GM21447 (cell line): ENCODE results near the gene CLSTN2.

Experiments
- ATAC-seq: cut with Tn5 transposase; IDR thresholded peaks from one replicate; pipeline ENCODE4 v1.9.1; 2021; ENCODE audit not compliant: unreplicated experiment

The CLSTN2 gene

GRCh38 chr3:140268610-140269009, 333.6 kb downstream of the CLSTN2 start:
- no peak for ATAC-seq

DNA sequence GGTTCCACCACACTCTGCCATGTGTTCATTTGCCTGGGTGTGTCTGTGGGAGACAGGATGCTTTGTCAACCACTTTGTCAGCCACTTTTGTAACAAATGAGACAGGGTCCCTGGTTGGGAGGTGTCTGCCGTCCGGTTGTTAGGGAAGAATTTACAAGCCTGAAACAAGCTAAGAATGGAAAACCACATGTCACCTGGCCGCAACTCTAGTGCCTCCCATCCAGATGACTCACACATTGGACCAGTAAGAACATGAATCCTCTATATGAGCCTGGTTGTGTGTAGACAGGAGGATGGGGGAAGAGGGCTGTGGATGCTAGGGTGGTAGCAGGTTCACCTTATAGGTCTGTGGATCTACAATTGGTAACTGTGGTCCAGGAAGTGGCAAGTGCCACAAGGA, 335.3 kb downstream of the CLSTN2 start:
- ATAC-seq = no peak

DNA sequence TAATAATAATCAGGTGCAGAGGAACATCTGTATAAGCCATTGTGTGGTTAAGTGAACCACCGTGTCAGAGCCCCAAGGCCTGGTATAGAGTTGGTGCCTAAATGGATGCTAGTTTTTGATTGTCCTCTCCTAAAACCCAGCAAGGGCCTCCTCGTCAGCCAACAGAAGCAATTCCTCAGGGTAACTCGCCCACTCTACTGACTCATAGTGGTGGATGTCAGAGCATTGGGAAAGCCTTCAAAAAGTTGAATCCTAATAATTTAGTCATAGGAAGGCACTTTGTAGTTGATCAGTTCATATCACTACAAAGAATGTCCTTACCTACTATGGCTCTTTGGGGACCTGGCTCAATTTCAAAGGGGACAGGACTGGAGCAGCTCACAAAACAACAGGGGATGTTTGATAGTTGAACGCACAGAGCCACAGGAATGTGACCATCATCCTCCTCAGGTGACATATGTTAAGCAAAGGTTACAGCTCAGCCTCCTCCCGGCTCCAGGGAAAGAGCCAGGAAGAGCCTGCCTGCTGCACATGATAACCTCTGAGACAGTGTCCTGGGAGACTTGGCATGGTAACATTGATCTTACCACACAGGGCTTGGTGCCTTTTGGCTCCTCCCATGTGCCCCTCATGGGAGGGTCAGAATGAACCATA, 338.7 kb downstream of the CLSTN2 start:
- no peak for ATAC-seq

DNA sequence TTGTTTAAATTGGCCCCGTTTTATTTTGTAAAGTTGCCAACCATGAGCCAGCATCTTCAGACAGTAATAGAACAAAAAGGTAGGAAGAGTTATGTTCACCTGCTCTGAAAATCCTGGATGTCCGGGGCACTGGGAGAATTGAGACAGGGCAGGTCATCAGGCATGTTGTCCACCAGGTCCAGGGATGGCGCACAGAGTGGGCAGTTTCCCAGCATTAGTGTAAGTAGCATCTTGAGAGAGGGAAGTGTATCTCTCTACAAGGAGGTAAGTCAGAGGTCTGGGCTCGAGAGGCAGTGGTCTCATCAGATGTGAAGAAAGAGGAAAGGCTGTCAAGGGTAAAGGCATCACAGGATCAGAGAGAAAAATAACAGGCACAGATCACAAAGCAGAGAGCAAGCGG, 339.4 kb downstream of the CLSTN2 start:
- ATAC-seq = no peak

DNA sequence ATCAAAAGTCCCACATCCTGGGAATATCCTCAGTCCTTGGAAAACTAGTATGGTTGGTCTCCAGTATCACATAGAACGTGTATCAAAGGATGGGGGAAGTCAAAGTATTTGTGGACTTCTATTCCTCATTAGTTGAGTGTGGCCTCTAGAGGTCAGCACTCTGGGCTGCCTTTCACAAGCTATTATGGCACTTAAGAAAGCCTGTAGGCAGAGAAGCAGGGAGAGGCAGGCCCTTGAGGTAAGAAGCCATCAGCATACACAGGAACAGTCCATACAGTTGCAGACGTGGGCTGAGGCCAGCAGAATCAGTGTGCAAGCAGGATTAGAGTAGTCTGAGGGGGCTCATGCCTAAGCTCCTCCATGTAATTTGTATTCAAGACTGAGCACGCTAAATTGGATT, 341.7 kb downstream of the CLSTN2 start:
- ATAC-seq = no peak

DNA sequence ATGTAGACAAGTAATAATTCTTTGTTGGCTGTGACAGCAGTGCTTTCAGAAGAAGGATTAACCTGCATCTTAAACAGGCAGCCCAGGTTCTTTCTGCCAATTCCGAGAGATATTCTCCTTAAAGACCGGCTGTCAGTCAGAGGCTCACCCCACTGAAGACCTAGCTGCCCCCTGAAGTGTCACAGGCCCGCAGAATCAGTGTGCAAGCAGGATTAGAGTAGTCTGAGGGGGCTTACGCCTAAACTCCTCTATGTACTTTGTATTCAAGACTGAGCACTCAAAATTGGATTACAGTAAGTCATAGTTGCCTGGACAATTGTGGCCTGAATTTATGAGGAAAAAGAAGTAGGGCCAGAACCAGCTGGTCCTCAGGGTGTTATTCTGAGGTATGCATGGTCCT, 342.9 kb downstream of the CLSTN2 start:
- no peak for ATAC-seq

DNA sequence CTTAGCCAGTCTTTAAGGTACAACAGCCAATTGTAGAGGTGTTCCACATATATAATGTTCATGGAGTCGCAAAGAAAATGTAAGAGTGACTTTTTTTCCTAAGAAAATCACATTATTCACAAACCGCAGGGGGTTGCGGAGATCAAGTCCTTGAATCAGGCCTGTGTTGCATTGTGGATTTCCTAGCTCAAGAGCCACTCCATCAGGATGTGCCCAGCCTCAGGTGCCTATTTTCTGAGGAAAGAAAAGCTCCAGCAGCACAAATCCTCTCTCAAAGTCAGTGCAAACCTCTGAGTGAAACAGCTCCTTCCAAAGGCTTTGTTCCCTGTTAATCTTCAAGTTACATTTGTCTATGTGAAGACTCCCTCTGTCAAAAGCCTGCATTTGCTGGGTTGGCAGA, 349.4 kb downstream of the CLSTN2 start:
- ATAC-seq = no peak

- no peak for ATAC-seq
Observed at GRCh38 chr3:140285380-140285779, 350.4 kb downstream of the CLSTN2 start.

DNA sequence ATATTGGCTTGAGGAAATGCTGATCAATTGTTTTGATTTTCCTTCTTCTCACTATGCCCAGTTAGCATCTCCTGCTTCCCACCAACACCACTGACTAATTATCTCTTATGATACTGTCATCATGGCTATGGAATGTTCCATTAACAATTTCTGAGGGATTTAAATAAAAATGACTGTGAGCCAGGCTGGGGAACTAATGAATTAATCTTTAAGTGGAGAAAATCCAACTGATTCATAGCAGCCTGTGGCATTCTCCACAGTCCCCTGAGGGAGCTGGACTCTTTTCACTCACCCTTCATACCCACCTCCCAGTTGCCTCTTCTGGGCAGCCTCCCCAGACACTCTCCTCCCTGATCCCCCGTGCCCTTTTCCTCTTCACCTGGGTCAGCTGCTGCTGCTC, 353.6 kb downstream of the CLSTN2 start:
- ATAC-seq = no peak

DNA sequence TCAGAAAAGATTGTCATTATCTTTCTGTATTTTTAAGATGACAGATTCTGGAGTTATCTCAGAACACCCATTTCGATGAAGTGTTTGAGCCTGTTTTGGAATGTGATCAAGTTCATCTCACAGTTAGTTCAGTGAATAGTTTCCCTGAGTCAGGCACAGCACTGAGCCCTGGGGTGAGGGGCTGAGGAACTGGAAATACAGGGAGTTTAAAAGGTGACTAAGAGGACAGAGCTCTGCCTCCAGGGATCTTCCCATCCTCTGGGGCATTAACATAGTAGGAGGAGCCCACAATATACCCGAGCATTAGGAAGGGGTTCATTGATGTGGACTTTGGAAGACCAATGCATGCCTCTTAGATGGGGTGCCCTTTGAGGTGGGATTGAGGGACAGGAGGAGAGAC, 355.1 kb downstream of the CLSTN2 start:
- ATAC-seq = no peak

GRCh38 chr3:140292170-140292569, 357.2 kb downstream of the CLSTN2 start:
- ATAC-seq = no peak

DNA sequence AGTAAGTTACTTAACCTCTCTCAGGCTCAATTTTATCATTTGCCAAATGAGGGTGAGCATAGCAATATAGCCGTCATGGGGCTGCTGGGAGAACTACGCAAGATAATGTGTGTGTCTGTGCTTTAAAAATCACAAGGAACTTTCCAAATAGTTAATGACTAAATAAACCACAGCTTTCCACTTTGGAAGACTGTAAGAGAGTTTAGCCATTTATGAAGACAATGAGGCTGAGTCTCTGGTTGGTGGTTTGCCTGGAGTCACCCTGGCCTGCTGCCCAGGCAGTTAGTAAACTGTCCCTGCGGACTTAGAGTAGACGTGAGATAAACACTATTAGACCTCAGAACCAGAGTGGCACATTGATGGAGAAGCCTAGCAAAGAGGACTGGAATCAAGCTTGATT, 357.7 kb downstream of the CLSTN2 start:
- ATAC-seq = no peak

DNA sequence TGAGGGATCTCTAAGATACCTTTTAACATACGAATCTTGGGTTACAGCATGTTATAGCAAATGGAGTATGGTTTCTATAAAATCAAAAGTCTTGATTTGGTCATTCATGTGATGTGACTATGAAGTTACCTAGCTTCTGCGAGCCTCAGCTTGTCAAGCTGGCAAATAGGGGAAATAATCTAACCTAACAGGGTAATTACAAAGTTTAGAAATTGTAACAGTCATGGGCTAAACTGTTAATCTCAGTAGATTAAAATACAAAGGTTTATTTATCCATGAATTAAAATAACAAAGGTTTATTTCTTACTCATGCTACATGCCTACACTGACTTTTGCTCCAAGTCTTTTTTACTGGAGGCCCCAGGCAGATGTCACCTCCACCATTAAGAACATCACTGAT, 359.1 kb downstream of the CLSTN2 start:
- no peak for ATAC-seq

- no peak for ATAC-seq
Observed at GRCh38 chr3:140296796-140297352, 361.9 kb downstream of the CLSTN2 start.

DNA sequence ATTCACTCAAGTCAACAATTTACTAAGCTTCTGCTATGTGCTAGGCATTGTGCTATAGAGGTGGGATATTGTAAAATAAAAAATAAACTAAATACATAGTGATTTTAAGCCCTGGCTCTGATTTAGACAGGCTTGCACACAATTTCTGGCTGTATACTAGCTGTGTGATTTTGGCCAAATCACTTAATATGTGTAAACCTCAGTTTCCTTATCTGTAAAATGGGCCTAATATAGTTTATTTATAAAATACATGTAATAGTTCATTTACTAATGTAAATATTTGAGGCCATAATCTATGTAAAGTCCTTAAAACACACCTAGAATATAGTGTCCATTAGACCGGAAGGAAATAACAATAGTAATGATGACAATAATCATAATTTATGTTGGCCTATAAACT, 363.1 kb downstream of the CLSTN2 start:
- no peak for ATAC-seq

DNA sequence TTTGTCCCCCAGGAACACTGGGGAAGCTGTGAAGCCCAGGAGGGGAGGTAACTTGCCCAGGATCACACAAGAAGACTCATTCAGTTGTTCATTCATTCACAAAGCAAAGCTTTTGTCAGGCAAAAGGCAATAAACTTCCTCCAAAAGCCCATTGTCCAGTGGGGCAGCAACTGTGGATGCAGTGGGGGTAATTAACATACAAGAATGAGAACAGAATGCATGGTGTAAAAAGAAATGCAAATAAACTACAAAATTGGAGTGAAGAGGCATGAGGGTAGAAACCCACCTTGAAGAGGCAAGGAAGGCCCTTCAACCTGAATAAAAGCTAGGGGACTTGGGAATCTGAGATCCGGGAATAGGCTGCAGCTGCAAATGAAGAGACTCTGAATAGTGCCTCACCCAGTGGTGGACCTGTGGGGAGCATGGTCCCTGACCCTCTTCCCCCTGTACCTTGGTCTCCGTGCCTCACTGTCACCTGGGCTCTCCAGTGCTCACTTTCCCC, 363.6 kb downstream of the CLSTN2 start:
- ATAC-seq = no peak

GRCh38 chr3:140303875-140304274, 368.9 kb downstream of the CLSTN2 start:
- no peak for ATAC-seq

DNA sequence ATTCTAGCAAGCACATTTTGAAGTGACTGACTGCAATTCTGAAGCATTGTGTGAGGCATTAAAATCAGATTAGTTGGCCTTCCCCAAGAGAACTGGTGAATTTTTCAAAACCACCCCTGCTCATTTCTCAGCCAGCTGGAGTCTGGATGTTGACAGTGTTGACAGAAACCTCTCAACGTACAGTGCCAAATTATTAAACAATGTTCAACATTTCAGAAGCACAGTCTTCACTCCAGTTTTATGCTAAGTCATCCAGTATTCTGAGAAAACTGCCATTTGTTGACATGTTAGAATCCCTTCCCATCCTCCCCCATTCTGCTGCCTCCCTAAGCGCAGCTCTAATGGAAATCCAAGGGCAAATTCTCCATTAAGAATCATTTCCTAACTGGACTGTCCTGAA, 373.6 kb downstream of the CLSTN2 start:
- no peak for ATAC-seq

GRCh38 chr3:140311428-140311827, 376.4 kb downstream of the CLSTN2 start:
- no peak for ATAC-seq

GRCh38 chr3:140315955-140316354, 381.0 kb downstream of the CLSTN2 start:
- ATAC-seq = no peak

DNA sequence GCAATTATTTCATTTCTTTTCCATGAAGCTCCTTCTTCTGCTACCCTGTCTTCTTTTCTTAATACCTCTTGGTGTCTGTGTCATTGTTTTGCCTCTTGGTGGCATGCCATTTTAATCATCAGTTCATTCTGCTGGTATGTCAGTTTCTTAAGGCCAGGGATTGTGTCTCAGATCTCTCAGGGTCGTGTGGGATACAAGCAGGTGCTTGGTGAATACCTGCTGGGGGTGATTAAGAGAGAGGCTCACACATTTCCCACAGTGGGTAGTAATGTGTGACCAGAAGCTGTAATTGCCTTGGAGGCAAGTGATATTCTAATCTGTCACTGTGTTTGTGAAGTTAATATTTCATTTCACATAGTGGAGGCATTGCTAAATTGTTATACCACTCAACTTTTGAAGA, 381.5 kb downstream of the CLSTN2 start:
- no peak for ATAC-seq

- ATAC-seq = no peak
Observed at GRCh38 chr3:140316868-140317400, 381.9 kb downstream of the CLSTN2 start.

DNA sequence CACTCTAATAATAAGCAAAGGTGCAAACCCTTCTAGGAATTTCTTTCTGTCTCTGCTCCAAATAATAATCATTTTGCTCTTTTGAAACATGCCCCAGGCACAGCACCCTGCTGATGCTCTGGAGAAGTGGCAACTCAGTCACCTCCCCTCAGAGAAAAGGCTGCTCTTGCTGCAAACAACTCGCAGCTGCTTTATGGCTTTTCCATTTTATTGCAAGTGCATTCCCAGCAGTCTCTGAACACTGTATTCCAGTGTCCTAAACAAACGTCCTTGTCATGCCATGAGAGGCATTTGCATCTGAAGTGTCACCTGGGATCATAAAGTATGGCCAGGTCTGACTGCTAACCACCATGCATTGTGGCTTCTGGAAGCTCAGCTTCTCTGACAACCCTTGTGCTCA, 384.8 kb downstream of the CLSTN2 start:
- ATAC-seq = no peak
